ENCODE measurements around the gene GRB10. TPM values are rescaled to one million over a fixed set of nuclear protein-coding genes. Genes with fewer than 3 reads are reported as not detected.

Gene GRB10
- polyA plus RNA-seq, 2 of the 4 experiments (the other 2 are of a cell fraction): 23.2 to 37.0 TPM

GRCh38 chr7:50824882-50825281 lies 42.2 kb upstream of the GRB10 start (continued):
- no peak for TF ChIP-seq ZC3H11A (IDR thresholded peaks at IDR 0.05)
- TF ChIP-seq E2F6 (IDR thresholded peaks at IDR 0.05; ENCODE audit: borderline replicate concordance, low read depth): 0 out of 2 replicates have a peak, but pooled peaks have one; percentile 31
- no peak for TF ChIP-seq KDM5A (IDR thresholded peaks at IDR 0.05)
- peak in 1 of 2 experiments; percentile 42; a peak in 1 of 5 replicates for TF ChIP-seq EP300 (IDR thresholded peaks at IDR 0.05)
- no peak for TF ChIP-seq CTCF (IDR thresholded peaks at IDR 0.05)
- no peak for TF ChIP-seq MAZ (IDR thresholded peaks at IDR 0.05; ENCODE audit: borderline replicate concordance, low read depth, low read length)
- no peak for TF ChIP-seq NR3C1 (IDR thresholded peaks at IDR 0.05)
- no peak; the same call in 2 of the 3 replicates for TF ChIP-seq SMC3 (IDR thresholded peaks at IDR 0.05)
- no peak for TF ChIP-seq RCOR1 (IDR thresholded peaks at IDR 0.05; ENCODE audit: low read depth, low read length)
- no peak for TF ChIP-seq FOSL2 (IDR thresholded peaks at IDR 0.05)
- peak; percentile 67 for TF ChIP-seq FOSL2 (CRISPR knock-in tag; IDR thresholded peaks at IDR 0.05)
- no peak for TF ChIP-seq ZSCAN20 (CRISPR knock-in tag; IDR thresholded peaks at IDR 0.05)
- TF ChIP-seq MAX (IDR thresholded peaks at IDR 0.05): peak; percentile 64
- no peak for TF ChIP-seq ATOH8 (CRISPR knock-in tag; IDR thresholded peaks at IDR 0.05; ENCODE audit: low read depth)
- TF ChIP-seq MYC (IDR thresholded peaks at IDR 0.05; ENCODE audit: borderline replicate concordance, low read length): no peak
- no peak for TF ChIP-seq ZNF302 (CRISPR knock-in tag; IDR thresholded peaks at IDR 0.05)
- TF ChIP-seq HOXB5 (CRISPR knock-in tag; IDR thresholded peaks at IDR 0.05): peak; percentile 22; the same call in 1 of the 2 replicates
- no peak for TF ChIP-seq NPAS2 (CRISPR knock-in tag; IDR thresholded peaks at IDR 0.05; ENCODE audit: borderline replicate concordance)

GRCh38 chr7:50822706-50823105 lies 40.0 kb upstream of the GRB10 start:
- ChIA-PET CTCF (interaction anchor here (1.1 to 2.9 kb wide), 3 partner anchors 8 to 245 kb away, joined by 3 to 12 read pairs (median 5); no protein-coding TSS in a partner anchor), POLR2A (interaction anchor here (1.8 kb wide), 1 partner anchor 29 kb away, joined by 5 read pairs; no protein-coding TSS in a partner anchor)
- FAIRE-seq (no peak), DNase-seq (ENCODE audit: low read depth in 1 of 2, low spot score in 1 of 2) (peak in 1 of 2 experiments; percentile 32), ATAC-seq (peak in 1 of 2 experiments; percentile 17; a peak in 2 of 6 replicates)
- H3K4me3 ChIP-seq: no peak overlapping the region
- WGBS (ENCODE audit: missing lambda C conversion rate): 75% methylated on average over 5 of the region's 5 CpGs
- H3K4me2 ChIP-seq: peak overlapping the region; percentile 59
- peaks cover 63% of the 10 kb centered on the region for H3K4me1 ChIP-seq
- no peaks in the 10 kb centered on the region for H3K9me3 ChIP-seq
- TF ChIP-seq HOXB5 (CRISPR knock-in tag; IDR thresholded peaks at IDR 0.05): no peak
- TF ChIP-seq TP53 (CRISPR knock-in tag; IDR thresholded peaks at IDR 0.05): no peak
- TF ChIP-seq ZC3H11A (IDR thresholded peaks at IDR 0.05): no peak
- TF ChIP-seq RFX5 (IDR thresholded peaks at IDR 0.05): no peak
- TF ChIP-seq NPAS2 (CRISPR knock-in tag; IDR thresholded peaks at IDR 0.05; ENCODE audit: borderline replicate concordance): no peak
- no peak for TF ChIP-seq EHF (CRISPR knock-in tag; IDR thresholded peaks at IDR 0.05)
- TF ChIP-seq POLR2A (IDR thresholded peaks at IDR 0.05; ENCODE audit: low read length): no peak
- no peak for TF ChIP-seq POLR2AphosphoS2 (conservative IDR thresholded peaks at IDR 0.05; ENCODE audit: low read length)
- no peak for TF ChIP-seq CHD4 (IDR thresholded peaks at IDR 0.05; ENCODE audit: borderline replicate concordance)
- no peak for TF ChIP-seq HES2 (IDR thresholded peaks at IDR 0.05)
- TF ChIP-seq CBX2 (IDR thresholded peaks at IDR 0.05; ENCODE audit: borderline replicate concordance, low read depth): no peak
- no peak for TF ChIP-seq CBX8 (IDR thresholded peaks at IDR 0.05)
- no peak for TF ChIP-seq NR3C1 (IDR thresholded peaks at IDR 0.05)
- no peak for TF ChIP-seq EHMT2 (IDR thresholded peaks at IDR 0.05; ENCODE audit: low read depth)
- H3K27ac ChIP-seq: peak overlapping the region; percentile 62 to 77; a peak in 5 of 6 replicates

All from A549 (cell line).